ENCODE data around the gene COX20.

- TF ChIP-seq REST (IDR thresholded peaks at IDR 0.05; ENCODE audit: low read depth): no peak
- TF ChIP-seq FOXM1 (IDR thresholded peaks at IDR 0.05; ENCODE audit: borderline replicate concordance, low read depth): no peak
- TF ChIP-seq USF1 (IDR thresholded peaks at IDR 0.05): no peak
Measured at GRCh38 chr1:244861683-244862082, 26.2 kb downstream of the COX20 start.
